GM21381 (cell line): ENCODE results near the gene RNF135.
"Not testable (repeated sequence)": the region's sequence is repeated elsewhere in the genome, so short reads cannot be mapped to it uniquely, and the experiment has no call there.

ENCODE experiments used
- ATAC-seq: cut with Tn5 transposase; IDR thresholded peaks from one replicate; pipeline ENCODE4 v1.9.1; 2021; ENCODE audit warnings: mild to moderate bottlenecking, moderate library complexity; ENCODE audit not compliant: unreplicated experiment

Gene RNF135, protein sequence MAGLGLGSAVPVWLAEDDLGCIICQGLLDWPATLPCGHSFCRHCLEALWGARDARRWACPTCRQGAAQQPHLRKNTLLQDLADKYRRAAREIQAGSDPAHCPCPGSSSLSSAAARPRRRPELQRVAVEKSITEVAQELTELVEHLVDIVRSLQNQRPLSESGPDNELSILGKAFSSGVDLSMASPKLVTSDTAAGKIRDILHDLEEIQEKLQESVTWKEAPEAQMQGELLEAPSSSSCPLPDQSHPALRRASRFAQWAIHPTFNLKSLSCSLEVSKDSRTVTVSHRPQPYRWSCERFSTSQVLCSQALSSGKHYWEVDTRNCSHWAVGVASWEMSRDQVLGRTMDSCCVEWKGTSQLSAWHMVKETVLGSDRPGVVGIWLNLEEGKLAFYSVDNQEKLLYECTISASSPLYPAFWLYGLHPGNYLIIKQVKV

GRCh38 chr17:30970831-30971567 lies at the start of gene RNF135:
Gene RNF135, plus strand, starts transcription at chr17:30971039. Its CDS starts 35 bp downstream, at chr17:30971074.
- peak; percentile 67 for ATAC-seq

GRCh38 chr17:30921544-30922196 lies 49.2 kb upstream of the RNF135 start, which contains the start of gene ADAP2:
Gene ADAP2, plus strand, starts transcription at chr17:30921945. Its CDS starts 70 bp downstream, at chr17:30922015.
- ATAC-seq = no peak

GRCh38 chr17:30922235-30923030 lies 48.4 kb upstream of the RNF135 start:
- ATAC-seq = no peak

- no peak for ATAC-seq
These were observed 46.5 kb upstream of the RNF135 start for GRCh38 chr17:30924341-30924740.

DNA sequence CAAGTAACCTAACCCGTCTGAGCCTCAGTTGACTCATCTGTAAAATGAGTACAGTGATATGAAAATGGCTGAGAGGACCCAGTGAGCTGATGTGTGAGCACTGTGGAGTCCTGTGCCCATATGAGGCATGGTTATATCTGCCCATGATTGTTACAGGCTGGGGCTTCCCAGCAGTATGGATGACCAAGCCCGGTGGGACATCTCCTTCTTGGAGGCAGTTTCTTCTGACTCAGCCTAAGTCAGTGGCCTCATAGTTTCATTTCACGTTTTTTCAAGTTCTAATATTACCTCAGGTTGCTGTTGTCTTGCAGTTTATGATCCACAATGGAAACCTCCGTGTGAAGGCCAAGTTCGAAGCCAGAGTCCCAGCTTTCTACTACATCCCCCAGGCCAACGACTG lies 44.3 kb upstream of the RNF135 start:
- no peak for ATAC-seq

- ATAC-seq = no peak
These were observed 43.1 kb upstream of the RNF135 start for GRCh38 chr17:30927756-30928155.

DNA sequence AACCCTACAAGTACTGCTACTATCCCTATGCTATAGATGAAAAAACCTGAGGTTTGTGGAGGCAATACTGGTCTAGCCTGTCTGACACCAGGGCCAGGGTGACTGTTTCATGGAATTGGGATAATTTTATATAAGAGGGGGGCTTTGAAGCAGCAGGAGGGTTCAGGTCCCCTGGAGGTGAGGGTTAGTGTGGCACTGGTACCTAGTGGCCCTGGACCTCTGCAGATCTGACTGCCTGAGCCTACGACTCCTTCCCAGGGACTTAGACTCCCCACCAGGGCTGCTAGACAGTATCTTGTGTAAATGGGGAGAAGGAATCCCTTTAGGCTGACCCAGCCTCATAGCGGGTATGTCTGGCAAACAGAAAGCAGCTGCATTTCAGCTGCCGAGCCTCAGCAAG lies 42.3 kb upstream of the RNF135 start:
- no peak for ATAC-seq

DNA sequence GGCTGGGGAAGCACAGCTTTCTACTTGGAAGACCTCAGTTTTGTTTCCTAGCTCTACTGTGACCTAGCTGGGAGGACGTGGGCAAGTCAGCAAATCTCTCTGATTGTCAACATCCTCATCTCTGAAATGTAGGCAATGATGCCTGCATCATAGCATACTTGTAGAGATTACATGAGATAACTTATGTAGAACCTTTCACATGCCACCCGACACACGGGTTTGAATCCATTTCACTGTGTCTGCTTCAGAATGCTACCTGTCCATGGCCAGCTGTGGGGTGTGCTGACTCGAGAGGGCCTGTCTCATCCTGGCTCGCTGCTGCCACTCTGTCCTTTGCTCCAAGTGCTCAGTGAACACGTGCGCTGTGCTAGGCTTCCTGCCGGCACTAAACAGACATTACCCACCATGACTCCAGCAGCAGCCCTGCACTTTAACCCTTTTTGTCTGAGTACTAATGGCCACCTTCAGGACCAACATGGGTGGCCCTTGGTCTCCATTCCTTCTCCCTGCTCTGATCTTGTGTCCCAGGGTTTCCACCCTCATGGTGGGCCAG lies 41.7 kb upstream of the RNF135 start:
- ATAC-seq = no peak

DNA sequence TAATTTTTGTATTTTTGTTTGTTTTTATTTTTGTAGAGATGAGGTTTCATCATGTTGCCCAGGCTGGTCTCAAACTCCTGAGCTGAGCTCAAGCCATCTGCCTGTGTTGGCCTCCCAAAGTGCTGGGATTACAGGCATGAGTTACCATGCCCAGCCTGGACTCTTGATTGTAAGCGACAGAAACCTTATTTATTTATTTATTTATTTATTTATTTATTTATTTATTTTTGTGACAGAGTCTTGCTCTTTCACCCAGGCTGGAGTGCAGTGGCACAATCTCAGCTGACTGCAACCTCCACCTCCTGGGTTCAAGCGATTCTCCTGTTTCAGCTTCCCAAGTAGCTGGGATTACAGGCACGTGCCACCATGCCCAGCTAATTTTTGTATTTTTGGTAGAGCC lies 41.0 kb upstream of the RNF135 start:
- ATAC-seq = not testable (repeated sequence)

GRCh38 chr17:30930495-30930894 lies 40.3 kb upstream of the RNF135 start:
- ATAC-seq = no peak

DNA sequence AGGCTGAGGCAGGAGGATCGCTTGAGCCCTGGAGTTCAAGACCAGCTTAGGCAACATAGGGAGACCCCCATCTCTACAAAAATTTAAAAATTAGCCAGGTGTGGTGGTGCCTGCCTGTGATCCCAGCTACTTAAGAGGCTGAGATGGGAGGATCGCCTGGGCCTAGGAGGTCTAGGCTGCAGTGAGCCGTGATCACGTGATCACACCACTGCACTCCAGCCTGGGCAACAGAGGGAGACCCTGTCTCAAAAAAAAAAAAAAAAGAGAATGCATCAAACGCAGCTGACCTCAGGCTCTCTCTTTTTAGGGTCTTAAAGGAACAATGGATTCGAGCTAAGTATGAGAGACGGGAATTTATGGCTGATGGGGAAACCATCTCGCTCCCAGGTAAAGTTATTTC lies 39.3 kb upstream of the RNF135 start:
- ATAC-seq = not testable (repeated sequence)

DNA sequence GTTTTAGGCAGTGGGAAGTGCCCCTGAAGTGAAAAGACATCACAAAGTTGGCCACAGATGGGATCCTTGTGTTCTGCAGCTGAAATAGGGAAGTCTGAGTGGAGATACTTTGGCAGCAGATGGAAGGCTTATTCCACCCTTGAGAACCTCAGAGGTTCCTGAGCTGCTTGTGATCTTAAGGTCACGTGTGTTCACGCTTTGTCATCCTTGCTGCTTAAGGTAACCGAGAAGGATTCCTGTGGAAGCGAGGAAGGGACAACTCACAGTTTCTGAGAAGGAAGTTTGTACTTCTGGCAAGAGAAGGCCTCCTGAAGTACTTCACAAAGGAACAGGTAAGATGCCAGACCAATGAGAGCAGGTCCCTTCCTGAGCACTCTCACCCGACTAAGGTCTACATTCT lies 36.9 kb upstream of the RNF135 start:
- no peak for ATAC-seq

DNA sequence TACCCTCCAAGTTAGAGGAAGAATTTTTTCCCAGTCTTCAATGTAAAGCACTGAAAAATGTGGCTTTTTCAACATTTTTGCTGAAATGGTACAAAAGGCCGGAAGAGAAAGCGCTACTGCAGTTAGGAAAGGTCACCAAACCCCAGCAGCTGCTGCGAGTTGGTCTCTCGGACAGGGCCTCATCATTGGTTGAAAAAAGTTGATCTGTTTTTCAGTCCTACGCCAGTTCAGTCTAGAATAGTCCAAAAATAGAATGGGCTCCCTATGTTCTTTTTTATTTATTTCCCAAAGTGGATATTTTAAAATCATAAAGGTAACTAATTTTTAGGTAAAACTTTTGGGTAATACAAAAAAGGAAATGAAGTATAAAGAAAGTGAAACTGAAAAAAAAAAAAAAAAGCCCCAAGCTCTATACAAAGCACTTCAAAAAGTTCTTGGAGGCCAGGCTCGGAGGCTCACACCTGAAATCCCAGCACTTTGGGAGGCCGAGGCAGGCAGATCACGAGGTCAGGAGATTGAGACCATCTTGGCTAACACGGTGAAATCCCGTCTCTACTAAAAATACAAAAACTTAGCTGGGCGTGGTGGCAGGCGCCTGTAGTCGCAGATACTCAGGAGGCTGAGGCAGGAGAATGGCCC lies 31.7 kb upstream of the RNF135 start:
- ATAC-seq = no peak

DNA sequence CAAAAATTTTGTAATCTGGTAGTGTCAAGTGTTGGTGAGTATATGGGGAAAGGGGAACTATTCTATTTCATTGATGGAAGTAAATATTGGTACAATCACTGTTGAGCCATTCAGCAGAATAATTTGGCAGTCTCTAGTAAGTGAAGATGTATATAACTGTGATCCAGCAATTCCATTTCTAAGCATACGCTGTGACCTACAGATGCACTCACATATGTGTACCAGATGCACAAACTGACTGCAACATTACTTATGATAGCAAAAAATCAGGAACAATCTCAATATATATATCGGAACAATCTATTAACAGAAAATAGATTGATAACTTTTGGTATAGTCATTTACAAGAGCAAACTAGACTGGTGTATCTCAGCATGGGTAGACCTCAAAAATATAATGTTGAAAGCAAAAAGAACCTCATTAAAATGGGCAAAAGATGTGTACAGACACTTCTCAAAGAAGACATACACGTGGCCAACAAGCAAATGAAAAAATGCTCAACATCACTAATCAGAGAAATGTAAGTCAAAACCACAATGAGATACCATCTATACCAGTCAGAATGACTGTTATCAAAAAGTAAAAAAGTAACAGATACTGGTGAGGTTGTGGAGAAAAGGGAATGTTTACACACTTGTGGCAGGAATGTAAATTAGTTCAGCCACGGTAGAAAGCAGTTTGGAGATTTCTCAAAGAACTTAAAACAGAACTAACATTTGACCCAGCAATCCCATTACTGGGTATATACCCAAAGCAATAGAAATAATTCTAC lies 28.3 kb upstream of the RNF135 start:
- no peak for ATAC-seq

- no peak for ATAC-seq
These were observed 23.0 kb upstream of the RNF135 start for GRCh38 chr17:30947796-30948195.

- ATAC-seq = no peak
These were observed 20.6 kb upstream of the RNF135 start for GRCh38 chr17:30950189-30950588.

DNA sequence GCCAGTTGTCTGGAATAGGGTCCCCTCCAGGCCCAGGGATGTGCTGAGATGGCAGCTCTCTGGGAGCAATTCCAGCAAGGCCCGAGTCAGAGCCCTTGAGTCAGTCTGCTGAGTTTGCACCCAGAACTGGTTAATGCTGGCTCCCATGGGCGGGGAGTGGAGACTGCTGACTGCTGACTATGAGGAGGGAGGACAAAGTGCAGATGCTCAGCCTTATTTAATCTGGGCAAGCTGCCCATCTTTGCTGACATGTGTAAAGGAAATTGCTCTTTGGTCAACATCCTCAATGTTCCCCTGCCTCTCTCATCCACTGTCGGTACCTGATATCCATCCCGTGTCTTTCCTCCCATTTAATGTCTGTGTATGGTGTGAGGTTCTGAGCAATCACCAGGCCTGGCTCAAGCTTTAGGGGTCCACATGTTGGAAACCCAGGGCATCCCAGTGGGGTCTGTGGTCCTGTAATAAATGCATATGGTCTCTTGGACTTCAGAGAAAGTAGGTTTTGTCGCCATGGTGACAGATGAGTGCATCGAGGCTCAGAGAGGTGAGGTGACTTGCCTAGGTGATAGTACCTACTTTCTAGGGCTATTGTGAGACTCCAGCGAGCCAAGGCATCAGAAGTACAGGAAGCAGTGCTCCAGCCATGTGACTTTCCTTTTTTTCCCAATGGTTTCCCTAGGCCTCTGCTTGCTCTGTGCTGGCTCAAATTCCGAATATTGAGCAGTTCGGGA lies 20.0 kb upstream of the RNF135 start:
- ATAC-seq = no peak

DNA sequence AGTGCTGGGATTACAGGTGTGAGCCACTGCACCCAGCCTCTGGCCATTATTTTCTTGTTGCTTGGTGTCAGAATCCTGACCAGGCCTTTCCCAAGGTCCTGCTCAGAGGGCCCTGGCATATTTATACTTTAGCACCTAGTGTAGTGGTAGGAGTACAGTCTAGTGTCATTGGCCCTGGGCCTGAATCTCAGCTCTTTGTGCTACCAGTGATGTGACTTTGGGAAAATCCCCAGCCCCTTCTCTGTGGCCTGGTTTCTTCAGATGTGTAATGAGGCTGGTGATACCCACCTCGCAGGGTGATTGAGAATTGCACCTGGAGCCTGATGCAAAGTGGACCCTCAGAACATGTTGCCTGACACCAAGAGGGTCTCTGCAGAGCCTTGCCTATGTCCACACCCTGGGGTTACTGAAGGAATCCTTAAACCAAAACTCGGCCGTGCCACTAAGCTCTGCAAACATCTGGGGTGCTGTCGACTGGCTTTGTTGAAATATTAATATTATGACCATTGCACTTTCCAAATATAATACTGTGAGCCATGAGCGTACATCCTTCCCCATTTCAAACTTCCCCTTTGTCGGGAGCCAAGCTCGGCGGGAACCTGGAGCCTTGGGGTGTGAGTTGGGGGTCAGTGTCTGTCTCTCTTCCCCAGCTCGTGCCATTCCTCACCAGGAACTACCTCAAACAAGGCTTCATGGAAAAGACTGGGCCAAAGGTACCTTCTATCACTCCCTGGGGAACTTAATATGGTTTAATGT lies 18.0 kb upstream of the RNF135 start:
- no peak for ATAC-seq
